ENCODE measurements around the gene TBC1D10B.

The TBC1D10B gene

GRCh38 chr16:30365200-30365599 is 5.1 kb downstream of the TBC1D10B start:
- DNase-seq (ENCODE audit: low read depth), result no peak
- TF ChIP-seq CTCF (IDR thresholded peaks at IDR 0.05; ENCODE audit: insufficient read depth, low read depth, low read length, missing control alignments), result no peak
- no peak overlapping the region for H3K4me3 ChIP-seq (ENCODE audit: low read length)

GRCh38 chr16:30361180-30361579 is 9.1 kb downstream of the TBC1D10B start:
- H3K4me3 ChIP-seq (ENCODE audit: low read length), result no peak overlapping the region
- TF ChIP-seq CTCF (IDR thresholded peaks at IDR 0.05; ENCODE audit: insufficient read depth, low read depth, low read length, missing control alignments), result no peak
- DNase-seq (ENCODE audit: low read depth), result no peak

- TF ChIP-seq CTCF (IDR thresholded peaks at IDR 0.05; ENCODE audit: insufficient read depth, low read depth, low read length, missing control alignments), result no peak
- DNase-seq (ENCODE audit: low read depth), result no peak
- no peak overlapping the region for H3K4me3 ChIP-seq (ENCODE audit: low read length)
Observed at GRCh38 chr16:30359871-30360170, 10.5 kb downstream of the TBC1D10B start.

- no peak for DNase-seq (ENCODE audit: low read depth)
- no peak for TF ChIP-seq CTCF (IDR thresholded peaks at IDR 0.05; ENCODE audit: insufficient read depth, low read depth, low read length, missing control alignments)
- no peak overlapping the region for H3K4me3 ChIP-seq (ENCODE audit: low read length)
Observed at GRCh38 chr16:30358990-30359870, 11.1 kb downstream of the TBC1D10B start.

GRCh38 chr16:30358577-30358936 is 11.7 kb downstream of the TBC1D10B start:
- TF ChIP-seq CTCF (IDR thresholded peaks at IDR 0.05; ENCODE audit: insufficient read depth, low read depth, low read length, missing control alignments), result no peak
- DNase-seq (ENCODE audit: low read depth), result no peak
- no peak overlapping the region for H3K4me3 ChIP-seq (ENCODE audit: low read length)

GRCh38 chr16:30357715-30358576 is 12.3 kb downstream of the TBC1D10B start:
- no peak overlapping the region for H3K4me3 ChIP-seq (ENCODE audit: low read length)
- DNase-seq (ENCODE audit: low read depth), result no peak
- TF ChIP-seq CTCF (IDR thresholded peaks at IDR 0.05; ENCODE audit: insufficient read depth, low read depth, low read length, missing control alignments), result no peak

All from epithelial cell of esophagus (primary cell).